Mesenchymal stem cell (in vitro differentiated cells and primary cell): ENCODE measurements around the gene DNAH11.
"Not testable (repeated sequence)": the region's sequence is repeated elsewhere in the genome, so short reads cannot be mapped to it uniquely, and the experiment has no call there.

Experiments used
- DNase-seq: peaks from one replicate; pipeline ENCODE4 v3.0.0-alpha.2; 2013
- H2AFZ ChIP-seq: one replicate; pipeline ENCODE4 v1.6.1; 2013; ENCODE audit warnings: low read depth, mild to moderate bottlenecking, control low read depth, inconsistent platforms, low read length, moderate library complexity
- H2AK5ac ChIP-seq: 2 replicates; pipeline ENCODE4 v1.6.1; 2013; ENCODE audit warnings: low read length, moderate library complexity, mild to moderate bottlenecking, inconsistent platforms; ENCODE audit not compliant: severe bottlenecking
- H2BK120ac ChIP-seq: one replicate; pipeline ENCODE4 v1.6.1; 2013; ENCODE audit warnings: low read depth, mild to moderate bottlenecking, inconsistent platforms, low read length, moderate library complexity
- H2BK12ac ChIP-seq, 2 experiments: one replicate each; pipeline ENCODE4 v1.6.1; 2013; ENCODE audit warnings: inconsistent platforms in 2 of 2, low read length in 2 of 2, mild to moderate bottlenecking in 2 of 2, moderate library complexity in 2 of 2, control low read depth in 1 of 2
- H2BK15ac ChIP-seq: one replicate; pipeline ENCODE4 v1.6.1; 2013; ENCODE audit warnings: mild to moderate bottlenecking, low read depth, inconsistent platforms; ENCODE audit not compliant: poor library complexity, severe bottlenecking
- H2BK5ac ChIP-seq: 2 replicates; pipeline ENCODE4 v1.6.1; 2013; ENCODE audit warnings: low read depth, mild to moderate bottlenecking, low read length, control low read depth, inconsistent platforms; ENCODE audit not compliant: poor library complexity, severe bottlenecking
- H3K14ac ChIP-seq, 2 experiments: one replicate each; pipeline ENCODE4 v1.6.1; 2013; ENCODE audit warnings: inconsistent platforms in 2 of 2, low read length in 2 of 2, control low read depth in 1 of 2, mild to moderate bottlenecking in 1 of 2, moderate library complexity in 1 of 2
- H3K18ac ChIP-seq, 2 experiments: one replicate each; pipeline ENCODE4 v1.6.1; 2013; ENCODE audit warnings: inconsistent platforms in 2 of 2, low read length in 2 of 2, control low read depth in 1 of 2, low read depth in 1 of 2, mild to moderate bottlenecking in 1 of 2
- H3K23ac ChIP-seq, 2 experiments: one replicate each; pipeline ENCODE4 v1.6.1; 2013; ENCODE audit warnings: inconsistent platforms in 2 of 2, low read length in 2 of 2, mild to moderate bottlenecking in 2 of 2, moderate library complexity in 2 of 2, control low read depth in 1 of 2
- H3K27ac ChIP-seq: 2 replicates; pipeline ENCODE4 v1.5.1; 2013; ENCODE audit warnings: mild to moderate bottlenecking, moderate library complexity, low read length, control low read depth, inconsistent platforms; ENCODE audit not compliant: poor library complexity, severe bottlenecking
- H3K27me3 ChIP-seq, 2 experiments: 2 replicates each; pipeline versions ENCODE4 v1.6.1 to v1.7.0; 2013; ENCODE audit warnings: low read length in 2 of 2, mild to moderate bottlenecking in 2 of 2, moderate library complexity in 2 of 2, control low read depth in 1 of 2, inconsistent platforms in 1 of 2; ENCODE audit not compliant: control insufficient read depth in 1 of 2, insufficient read depth in 1 of 2
- H3K36me3 ChIP-seq, 2 experiments: 2 replicates each; pipeline versions ENCODE4 v1.6.1 to v1.7.0; 2013; ENCODE audit warnings: low read length in 2 of 2, control low read depth in 1 of 2, inconsistent platforms in 1 of 2, low read depth in 1 of 2, mild to moderate bottlenecking in 1 of 2; ENCODE audit not compliant: insufficient read depth in 2 of 2, control insufficient read depth in 1 of 2
- H3K4ac ChIP-seq, 2 experiments: one replicate each; pipeline ENCODE4 v1.6.1; 2013; ENCODE audit warnings: inconsistent platforms in 2 of 2, low read length in 2 of 2, mild to moderate bottlenecking in 2 of 2, moderate library complexity in 2 of 2, control low read depth in 1 of 2, low read depth in 1 of 2
- H3K4me1 ChIP-seq: 2 replicates; pipeline ENCODE4 v1.6.1; 2013; ENCODE audit warnings: low read depth, low read length, control low read depth; ENCODE audit not compliant: control insufficient read depth, insufficient read depth
- H3K4me2 ChIP-seq: 2 replicates; pipeline ENCODE4 v1.6.1; 2013; ENCODE audit warnings: low read length, mild to moderate bottlenecking, inconsistent platforms; ENCODE audit not compliant: poor library complexity, severe bottlenecking
- H3K4me3 ChIP-seq, 2 experiments: 2 replicates each; pipeline versions ENCODE4 v1.5.1 to v1.7.0; 2013; ENCODE audit warnings: low read length in 2 of 2, mild to moderate bottlenecking in 2 of 2, control low read depth in 1 of 2, low read depth in 1 of 2; ENCODE audit not compliant: insufficient read depth in 1 of 2
- H3K79me1 ChIP-seq: replicated peaks from 2 replicates; pipeline ENCODE4 v1.6.1; 2013; ENCODE audit warnings: mild to moderate bottlenecking, control low read depth, low read length, inconsistent platforms; ENCODE audit not compliant: poor library complexity, severe bottlenecking
- H3K9ac ChIP-seq: 2 replicates; pipeline ENCODE4 v1.7.0; 2013; ENCODE audit warnings: mild to moderate bottlenecking, low read length, moderate library complexity
- H3K9me3 ChIP-seq: 2 replicates; pipeline ENCODE4 v1.7.0; 2013; ENCODE audit warnings: mild to moderate bottlenecking, low read length; ENCODE audit not compliant: control insufficient read depth
- H4K8ac ChIP-seq: one replicate; pipeline ENCODE4 v1.6.1; 2013; ENCODE audit warnings: inconsistent platforms, mild to moderate bottlenecking, low read length, moderate library complexity
- H4K91ac ChIP-seq: one replicate; pipeline ENCODE4 v1.6.1; 2013; ENCODE audit warnings: mild to moderate bottlenecking, low read length, inconsistent platforms
- WGBS: methylation state at CpG from one replicate; pipeline ENCODE4 v1.1.7; 2013; ENCODE audit warnings: mixed read lengths; 5-methylcytosine and 5-hydroxymethylcytosine counted together

The DNAH11 gene

DNA sequence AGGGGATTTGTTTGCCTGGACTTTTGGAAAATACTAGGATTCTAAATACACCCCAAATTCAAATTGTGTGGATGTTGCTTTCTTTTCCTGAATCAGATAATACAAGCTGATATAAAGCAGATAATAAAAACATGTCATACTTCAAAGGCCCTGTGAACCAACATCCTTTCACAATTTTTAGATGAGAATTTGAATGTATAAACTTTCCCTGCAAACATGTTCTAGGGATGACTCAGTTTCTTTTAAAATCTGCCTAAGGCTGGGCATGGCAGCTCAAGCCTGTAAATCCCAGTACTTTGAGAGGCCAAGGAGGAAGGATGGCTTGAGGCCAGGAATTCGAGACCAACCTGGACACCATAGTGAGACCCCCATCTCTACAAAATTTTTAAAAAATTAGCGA, 340.7 kb downstream of the DNAH11 start:
- not testable (repeated sequence) for H2BK15ac ChIP-seq, H3K4me1 ChIP-seq, H3K23ac ChIP-seq, H3K4me2 ChIP-seq, H4K91ac ChIP-seq, H2BK12ac ChIP-seq, H2AFZ ChIP-seq, H3K27me3 ChIP-seq, H3K4me3 ChIP-seq, H3K9me3 ChIP-seq, H2BK5ac ChIP-seq, H3K9ac ChIP-seq, H3K14ac ChIP-seq, DNase-seq, H4K8ac ChIP-seq, H2BK120ac ChIP-seq, H3K79me1 ChIP-seq, H2AK5ac ChIP-seq, H3K36me3 ChIP-seq, H3K27ac ChIP-seq, H3K4ac ChIP-seq, H3K18ac ChIP-seq
- 100% methylated on average over 1 of the region's 2 CpGs for WGBS

- H4K8ac ChIP-seq = no peak overlapping the region
- WGBS = 92% methylated on average over 7 of the region's 7 CpGs
- H2BK15ac ChIP-seq = no peak overlapping the region
- no peak overlapping the region for H3K4ac ChIP-seq
- no peak overlapping the region for H2BK5ac ChIP-seq
- H3K4me3 ChIP-seq = no peak overlapping the region
- no peak overlapping the region for H2AFZ ChIP-seq
- DNase-seq = no peak
- no peaks in the 10 kb centered on the region for H3K36me3 ChIP-seq
- H4K91ac ChIP-seq = no peak overlapping the region
- H2AK5ac ChIP-seq = no peak overlapping the region
- no peaks in the 10 kb centered on the region for H3K4me1 ChIP-seq
- H3K23ac ChIP-seq = no peak overlapping the region
- H3K18ac ChIP-seq = no peak overlapping the region
- H3K79me1 ChIP-seq = no peaks in the 10 kb centered on the region
- H3K9me3 ChIP-seq = no peaks in the 10 kb centered on the region
- H2BK120ac ChIP-seq = no peak overlapping the region
- no peaks in the 10 kb centered on the region for H3K27me3 ChIP-seq
- H3K27ac ChIP-seq = no peak overlapping the region
- H2BK12ac ChIP-seq = no peak overlapping the region
- H3K9ac ChIP-seq = no peak overlapping the region
- no peak overlapping the region for H3K14ac ChIP-seq
- H3K4me2 ChIP-seq = no peak overlapping the region
Observed at GRCh38 chr7:21884496-21884895, 341.7 kb downstream of the DNAH11 start.

GRCh38 chr7:21886396-21886795, 343.6 kb downstream of the DNAH11 start:
- no peak overlapping the region for H3K4ac ChIP-seq
- H3K27me3 ChIP-seq = no peaks in the 10 kb centered on the region
- WGBS = 61% methylated on average over 4 of the region's 4 CpGs
- H3K9ac ChIP-seq = no peak overlapping the region
- no peak for DNase-seq
- H2BK120ac ChIP-seq = no peak overlapping the region
- no peak overlapping the region for H4K91ac ChIP-seq
- H2BK5ac ChIP-seq = no peak overlapping the region
- no peak overlapping the region for H2BK15ac ChIP-seq
- no peaks in the 10 kb centered on the region for H3K9me3 ChIP-seq
- no peaks in the 10 kb centered on the region for H3K36me3 ChIP-seq
- H3K4me1 ChIP-seq = no peaks in the 10 kb centered on the region
- no peak overlapping the region for H2AK5ac ChIP-seq
- H3K14ac ChIP-seq = no peak overlapping the region
- no peak overlapping the region for H3K4me2 ChIP-seq
- no peak overlapping the region for H3K4me3 ChIP-seq
- no peak overlapping the region for H3K27ac ChIP-seq
- H4K8ac ChIP-seq = no peak overlapping the region
- H2AFZ ChIP-seq = no peak overlapping the region
- H3K18ac ChIP-seq = no peak overlapping the region
- H3K23ac ChIP-seq = no peak overlapping the region
- H2BK12ac ChIP-seq = no peak overlapping the region
- no peaks in the 10 kb centered on the region for H3K79me1 ChIP-seq

- Histone ChIP-seq H4K8ac (no peak overlapping the region), H3K14ac (no peak overlapping the region), H2BK5ac (no peak overlapping the region), H2AK5ac (no peak overlapping the region), H3K18ac (no peak overlapping the region), H3K4ac (no peak overlapping the region), H3K36me3 (no peaks in the 10 kb centered on the region), H4K91ac (no peak overlapping the region), H2AFZ (no peak overlapping the region), H2BK15ac (no peak overlapping the region), H3K27ac (no peak overlapping the region), H2BK120ac (no peak overlapping the region), H2BK12ac (no peak overlapping the region), H3K4me3 (no peak overlapping the region), H3K79me1 (no peaks in the 10 kb centered on the region), H3K27me3 (no peaks in the 10 kb centered on the region), H3K4me1 (no peaks in the 10 kb centered on the region), H3K4me2 (no peak overlapping the region), H3K9me3 (no peaks in the 10 kb centered on the region), H3K23ac (no peak overlapping the region), H3K9ac (no peak overlapping the region)
- no peak for DNase-seq
- 100% methylated on average over 1 of the region's 2 CpGs for WGBS
Observed at GRCh38 chr7:21887353-21887752, 344.5 kb downstream of the DNAH11 start.
